NOMO-1 treated with DMSO at 0.1 percent for 48 hours (cell line): ENCODE results near the gene MED28.
A peak's percentile ranks its signal among the peaks of the same experiment; 100 is the strongest.

ENCODE experiments used
- DNase-seq: peaks from one replicate; lab custom pipeline; 2025; ENCODE audit not compliant: unreplicated experiment; lab: John Stamatoyannopoulos, UW

Gene MED28

DNA sequence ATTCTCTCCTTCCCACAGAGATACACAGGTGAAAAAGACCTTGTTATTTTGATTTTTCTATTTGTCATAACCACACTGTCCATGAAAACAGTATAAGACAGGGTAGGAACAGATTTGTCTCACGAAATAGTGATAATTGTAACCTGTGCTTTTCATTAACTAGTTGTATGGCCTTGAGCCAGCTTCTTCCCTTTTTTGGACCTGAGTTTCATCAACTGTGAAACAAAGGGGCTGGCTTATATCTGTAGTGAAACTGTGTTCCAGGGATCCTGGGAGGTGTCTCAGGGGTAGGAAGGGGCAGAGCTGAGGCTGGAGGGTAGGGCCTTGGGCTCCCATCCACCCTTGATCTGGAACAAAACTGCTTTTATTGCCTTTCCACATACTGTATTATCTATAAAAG is 50.9 kb downstream of the MED28 start:
- DNase-seq, result peak; percentile 9

DNA sequence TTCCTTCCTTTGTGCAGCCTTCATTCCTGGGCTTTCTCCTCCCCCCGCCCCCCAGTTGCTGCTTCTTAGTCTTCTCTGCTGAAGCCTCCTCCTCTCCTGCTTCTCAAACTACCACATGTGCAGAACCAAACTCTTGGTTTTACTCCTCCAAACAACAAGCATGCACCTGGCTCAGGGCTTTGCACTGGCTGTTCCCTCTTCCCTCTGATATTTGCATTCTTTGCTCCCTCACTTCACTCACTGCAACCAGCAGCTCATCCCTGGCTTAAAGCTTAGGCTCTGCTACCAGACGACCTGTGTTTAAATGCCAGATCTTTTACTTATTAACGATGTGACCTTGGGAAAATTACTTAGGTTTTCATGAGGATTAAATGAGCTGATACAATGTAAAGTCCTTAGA is 51.4 kb downstream of the MED28 start:
- DNase-seq, result no peak

DNA sequence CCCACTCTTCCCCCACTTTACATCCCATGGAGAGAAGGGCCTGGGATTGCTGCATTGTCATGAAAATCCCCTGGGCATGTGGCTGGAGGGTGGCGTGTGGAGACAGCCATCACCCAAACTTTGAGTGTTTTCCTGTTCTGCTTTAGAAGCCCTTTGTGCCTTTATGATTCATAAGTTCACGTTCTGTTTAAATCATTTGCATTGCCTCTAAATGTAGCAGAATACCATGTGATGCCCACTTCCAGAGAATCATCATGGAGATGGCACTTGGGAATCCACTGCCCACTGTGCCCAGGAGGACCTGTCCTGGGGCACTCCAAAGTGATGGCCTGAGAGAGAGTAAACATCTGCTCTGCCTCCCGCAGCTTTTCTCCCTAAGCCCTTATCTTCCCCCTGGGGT is 52.8 kb downstream of the MED28 start:
- DNase-seq, result no peak

- DNase-seq, result no peak
Observed at GRCh38 chr4:17667653-17668201, 53.3 kb downstream of the MED28 start.

DNA sequence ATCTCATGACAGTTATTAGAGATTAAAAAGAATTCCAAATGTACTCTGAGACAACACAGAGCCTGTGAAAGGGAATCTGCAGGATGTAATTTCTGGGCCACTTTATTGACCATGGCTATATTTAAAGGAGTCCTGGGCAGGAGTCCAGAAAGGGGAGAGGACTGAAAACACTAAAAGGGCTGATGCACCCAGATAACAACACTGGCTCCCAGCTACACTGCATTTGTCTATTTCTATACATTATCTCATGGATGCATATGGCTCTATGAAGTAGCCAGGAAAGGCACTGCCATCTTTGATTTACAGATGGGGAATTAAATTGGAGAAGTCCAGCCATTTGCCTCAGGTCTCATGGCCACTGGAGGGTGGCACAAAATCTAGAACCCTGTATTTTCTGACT is 56.0 kb downstream of the MED28 start:
- DNase-seq, result no peak

DNA sequence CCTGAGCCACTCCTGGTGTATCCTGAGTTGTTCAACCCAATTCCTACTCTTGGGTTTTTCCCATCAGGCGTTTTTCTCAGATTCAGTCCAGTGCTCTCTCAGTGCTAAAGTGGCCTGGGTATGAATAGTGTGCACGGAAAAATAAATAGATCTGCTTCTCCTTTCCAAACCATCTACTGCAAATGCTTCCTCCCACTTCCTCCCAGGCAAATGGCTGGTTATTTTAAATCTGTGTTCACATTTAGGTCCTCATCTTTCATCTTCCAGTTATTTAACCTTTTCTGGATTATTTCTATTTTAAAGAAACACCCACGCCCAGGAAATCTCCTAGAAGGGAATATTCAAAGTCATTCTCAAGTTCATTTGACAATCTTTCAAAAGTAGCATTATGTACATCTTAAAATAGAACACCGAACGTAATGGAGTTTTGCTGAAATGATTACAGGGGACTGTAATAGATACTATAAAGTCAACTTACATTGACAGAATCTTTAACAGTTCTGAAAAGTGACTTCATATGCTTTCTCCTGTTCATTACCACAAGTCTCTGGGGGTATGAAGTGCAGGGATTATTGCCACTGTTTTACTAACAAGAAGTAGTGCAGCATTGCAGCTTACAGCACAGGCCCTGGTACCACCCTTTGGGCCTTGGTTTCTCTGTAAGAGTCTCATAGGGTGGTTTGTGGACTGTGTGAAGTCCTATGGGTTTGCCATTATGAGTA is 66.3 kb downstream of the MED28 start:
- peak; percentile 1 for DNase-seq

DNA sequence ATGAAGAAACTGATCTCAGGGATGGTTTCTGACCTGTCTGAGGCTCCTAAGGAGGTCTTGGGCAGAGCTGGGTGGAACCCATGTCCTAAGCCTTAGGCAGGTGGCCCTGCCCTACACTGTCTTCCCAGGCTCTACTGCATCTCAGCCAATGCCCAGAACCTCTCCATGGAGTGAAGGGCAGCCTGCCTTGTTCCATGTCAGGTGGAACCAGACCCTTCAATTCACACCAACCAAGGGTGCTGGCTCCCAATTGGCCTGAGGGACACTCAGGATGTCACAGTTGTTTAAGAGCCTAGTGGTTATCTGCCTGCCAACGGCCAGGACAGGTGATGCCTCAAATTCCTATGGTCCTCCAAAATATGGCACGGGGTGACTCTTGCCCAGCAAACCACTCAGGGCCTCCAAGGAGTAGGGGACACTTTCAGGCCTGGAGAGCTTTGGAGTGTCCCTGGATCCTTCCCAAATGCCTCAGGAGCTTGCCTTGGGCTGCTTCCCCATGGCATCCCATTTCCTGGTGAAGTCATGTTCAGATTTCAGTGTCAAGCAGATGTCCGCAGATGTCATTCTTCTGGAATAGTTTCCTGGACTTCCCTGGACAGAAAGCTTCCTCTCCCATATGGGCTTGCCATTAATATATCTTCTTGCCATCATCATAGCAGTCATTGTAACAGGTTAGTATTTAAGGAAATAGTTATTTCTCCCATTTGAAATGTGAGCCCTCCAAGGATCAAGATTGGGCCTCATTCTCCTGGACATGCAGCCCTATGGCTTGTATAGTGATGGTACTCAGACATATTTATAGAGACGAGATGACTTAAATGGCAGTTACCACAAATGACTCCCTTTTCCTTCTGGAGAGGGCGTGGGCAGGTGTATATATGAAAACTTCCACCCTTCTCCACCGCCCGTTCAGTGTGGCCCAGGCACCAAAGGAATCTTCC is 67.1 kb downstream of the MED28 start:
- no peak for DNase-seq

DNA sequence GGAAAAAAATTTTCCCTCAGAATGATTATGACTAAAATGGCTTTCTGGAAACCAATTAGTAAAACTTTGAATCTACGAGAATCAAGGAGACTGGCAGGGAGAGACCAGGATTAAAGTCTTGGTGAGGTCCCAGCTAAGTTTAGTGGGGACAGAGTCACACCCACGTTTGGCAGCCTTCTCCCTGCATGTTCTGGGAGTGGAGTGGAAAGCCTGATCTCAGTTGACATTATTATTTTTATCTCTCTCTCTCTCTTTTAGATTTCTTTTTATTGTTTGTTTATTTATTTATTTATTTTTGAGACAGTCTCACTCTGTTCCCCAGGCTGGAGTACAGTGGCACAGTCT is 67.8 kb downstream of the MED28 start:
- no peak for DNase-seq
